HAP-1 (cell line): ENCODE measurements around the gene TMIGD2.

Experiments
- DNase-seq, 2 experiments: peaks; one replicate each; pipeline ENCODE4 v3.0.0-alpha.2; 2016 to 2020; ENCODE audit warnings: low spot score in 2 of 2
- H3K27me3 ChIP-seq: fragments of 250-450 bp; sonication (Bioruptor Pico); 2 replicates; pipeline ENCODE4 v1.5.1; 2020; ENCODE audit warnings: low read depth, mild to moderate bottlenecking, moderate library complexity
- H3K36me3 ChIP-seq: fragments of 250-450 bp; sonication (Bioruptor Pico); replicated peaks from 2 replicates; pipeline ENCODE4 v1.5.1; 2020; ENCODE audit warnings: mild to moderate bottlenecking
- H3K4me1 ChIP-seq: fragments of 250-450 bp; sonication (Bioruptor Pico); 2 replicates; pipeline ENCODE4 v1.5.1; 2020; ENCODE audit warnings: mild to moderate bottlenecking
- H3K4me3 ChIP-seq: fragments of 250-450 bp; sonication (Bioruptor Pico); 2 replicates; pipeline ENCODE4 v1.5.1; 2020; ENCODE audit warnings: mild to moderate bottlenecking, moderate library complexity
- H3K9me3 ChIP-seq: fragments of 250-450 bp; sonication (Bioruptor Pico); 2 replicates; pipeline ENCODE4 v1.5.1; 2020; ENCODE audit warnings: mild to moderate bottlenecking, moderate library complexity
- in situ Hi-C: fragments of 300-500 bp; cut with MboI; formaldehyde crosslinking; loops from 3 replicates; pipeline ENCODE4 v1.14.3; 2020; ENCODE audit warnings: low sequenced_read_pairs, inconsistent platforms, mixed read lengths

The TMIGD2 gene

DNA sequence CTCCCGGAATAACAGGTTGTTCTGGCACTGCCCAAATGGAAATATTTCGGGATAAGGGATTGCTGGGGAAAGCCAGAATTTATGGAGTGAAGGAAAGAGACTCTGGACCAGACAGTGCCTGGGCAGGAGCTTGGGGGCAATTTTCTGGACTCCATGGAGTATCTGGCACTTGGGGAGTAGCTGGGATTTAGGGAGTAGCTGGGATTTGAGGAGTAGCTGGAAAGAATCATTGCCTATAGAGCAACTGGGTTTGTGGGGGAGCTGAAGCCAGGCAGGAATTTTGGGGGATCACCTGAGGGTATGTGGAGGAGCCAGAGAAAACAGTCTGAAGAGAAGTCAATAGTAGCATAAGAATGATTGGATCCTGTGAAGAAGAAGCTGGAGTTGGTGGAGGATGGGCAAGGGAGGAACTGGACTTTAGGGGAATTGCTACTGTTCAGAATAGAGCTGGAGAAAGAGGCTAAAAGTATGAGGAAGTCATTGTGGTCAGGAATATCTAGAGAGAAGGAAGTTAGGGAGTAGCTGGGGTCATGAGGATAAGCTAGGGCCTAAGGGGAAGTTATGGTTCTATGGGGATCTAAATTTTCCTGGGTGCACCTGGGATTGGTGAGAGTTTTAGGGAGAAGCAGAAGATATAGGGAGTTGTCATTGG is 17.0 kb upstream of the TMIGD2 start:
- no peaks in the 10 kb centered on the region for H3K4me1 ChIP-seq
- H3K36me3 ChIP-seq: peaks cover 12% of the 10 kb centered on the region
- no peak overlapping the region for H3K4me3 ChIP-seq
- H3K9me3 ChIP-seq: no peaks in the 10 kb centered on the region
- in situ Hi-C loops: no loop called here
- DNase-seq: no peak
- no peaks in the 10 kb centered on the region for H3K27me3 ChIP-seq

DNA sequence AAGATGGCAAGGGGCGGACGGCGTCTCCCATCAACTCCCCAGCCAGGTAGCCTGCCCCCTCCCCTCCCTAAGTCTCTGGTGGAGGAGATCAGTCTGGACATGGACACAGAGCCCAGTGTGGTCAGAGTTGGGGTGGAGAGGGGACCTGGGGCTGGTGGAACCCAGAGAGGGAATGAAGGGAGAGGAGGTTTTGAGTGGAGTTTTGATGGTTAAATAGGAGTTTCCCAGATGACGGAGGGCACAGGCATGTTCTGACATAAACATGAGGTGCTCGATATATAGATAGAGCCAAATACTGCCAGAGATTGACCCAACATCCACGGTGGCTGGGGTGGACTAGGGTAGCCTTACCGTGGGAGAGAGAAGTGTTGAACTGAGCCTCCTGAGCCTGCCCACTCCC is 16.3 kb upstream of the TMIGD2 start:
- DNase-seq: no peak
- H3K4me3 ChIP-seq: no peak overlapping the region
- no peaks in the 10 kb centered on the region for H3K27me3 ChIP-seq
- H3K36me3 ChIP-seq: peaks cover 12% of the 10 kb centered on the region
- H3K4me1 ChIP-seq: no peaks in the 10 kb centered on the region
- H3K9me3 ChIP-seq: no peaks in the 10 kb centered on the region
- in situ Hi-C loops: no loop called here

DNA sequence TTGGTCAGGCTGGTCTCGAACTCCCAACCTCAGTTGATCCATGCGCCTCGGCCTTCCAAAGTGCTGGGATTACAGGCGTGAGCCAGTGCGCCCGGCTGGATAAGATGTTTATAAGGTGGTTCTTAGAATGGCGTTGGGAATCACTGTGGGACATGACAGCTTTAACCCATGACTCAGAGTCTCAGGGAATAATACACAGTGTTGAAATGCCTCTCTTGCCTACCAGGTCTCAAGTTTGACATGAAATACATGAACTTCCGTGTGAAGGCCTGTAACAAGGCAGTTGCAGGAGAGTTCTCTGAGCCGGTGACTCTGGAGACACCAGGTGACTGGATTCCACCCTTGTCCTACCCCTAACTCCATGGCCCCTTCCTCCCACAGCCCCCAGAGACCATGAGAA is 14.8 kb upstream of the TMIGD2 start:
- H3K27me3 ChIP-seq: no peaks in the 10 kb centered on the region
- H3K4me3 ChIP-seq: no peak overlapping the region
- in situ Hi-C loops: no loop called here
- no peaks in the 10 kb centered on the region for H3K4me1 ChIP-seq
- H3K9me3 ChIP-seq: no peaks in the 10 kb centered on the region
- no peak for DNase-seq
- peaks cover 12% of the 10 kb centered on the region for H3K36me3 ChIP-seq

DNA sequence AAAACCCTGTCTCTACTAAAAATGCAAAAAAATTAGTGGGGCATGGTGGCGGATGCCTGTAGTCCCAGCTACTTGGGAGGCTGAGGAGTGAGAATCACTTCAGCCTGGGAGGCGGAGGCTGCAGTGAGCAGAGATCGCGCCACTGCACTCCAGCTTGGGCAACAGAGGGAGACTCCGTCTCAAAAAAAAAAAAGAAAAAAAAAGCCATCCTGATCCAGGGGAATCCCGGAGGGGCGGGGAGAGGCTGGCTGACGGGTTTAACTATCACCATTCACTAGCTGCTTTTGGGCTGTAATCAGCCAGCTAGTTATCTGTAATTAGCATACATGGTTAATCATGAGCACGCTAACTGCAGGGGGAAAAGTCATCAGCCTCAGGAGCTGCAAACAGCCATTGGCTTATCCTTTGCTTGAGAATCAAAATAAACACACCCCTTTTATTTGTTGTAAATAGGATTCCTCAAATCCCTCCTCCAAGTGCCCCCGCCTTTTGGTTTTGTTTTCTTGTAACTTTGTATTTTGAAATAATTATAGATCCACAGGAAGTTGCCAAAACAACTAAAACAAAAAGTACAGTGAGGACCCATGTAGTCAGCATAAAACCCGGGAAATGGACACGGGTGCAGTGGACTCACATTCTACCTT is 11.8 kb upstream of the TMIGD2 start:
- H3K4me1 ChIP-seq: no peaks in the 10 kb centered on the region
- H3K4me3 ChIP-seq: no peak overlapping the region
- no peak for DNase-seq
- H3K27me3 ChIP-seq: no peaks in the 10 kb centered on the region
- peaks cover 21% of the 10 kb centered on the region for H3K36me3 ChIP-seq
- no peaks in the 10 kb centered on the region for H3K9me3 ChIP-seq
- in situ Hi-C loops: no loop called here

DNA sequence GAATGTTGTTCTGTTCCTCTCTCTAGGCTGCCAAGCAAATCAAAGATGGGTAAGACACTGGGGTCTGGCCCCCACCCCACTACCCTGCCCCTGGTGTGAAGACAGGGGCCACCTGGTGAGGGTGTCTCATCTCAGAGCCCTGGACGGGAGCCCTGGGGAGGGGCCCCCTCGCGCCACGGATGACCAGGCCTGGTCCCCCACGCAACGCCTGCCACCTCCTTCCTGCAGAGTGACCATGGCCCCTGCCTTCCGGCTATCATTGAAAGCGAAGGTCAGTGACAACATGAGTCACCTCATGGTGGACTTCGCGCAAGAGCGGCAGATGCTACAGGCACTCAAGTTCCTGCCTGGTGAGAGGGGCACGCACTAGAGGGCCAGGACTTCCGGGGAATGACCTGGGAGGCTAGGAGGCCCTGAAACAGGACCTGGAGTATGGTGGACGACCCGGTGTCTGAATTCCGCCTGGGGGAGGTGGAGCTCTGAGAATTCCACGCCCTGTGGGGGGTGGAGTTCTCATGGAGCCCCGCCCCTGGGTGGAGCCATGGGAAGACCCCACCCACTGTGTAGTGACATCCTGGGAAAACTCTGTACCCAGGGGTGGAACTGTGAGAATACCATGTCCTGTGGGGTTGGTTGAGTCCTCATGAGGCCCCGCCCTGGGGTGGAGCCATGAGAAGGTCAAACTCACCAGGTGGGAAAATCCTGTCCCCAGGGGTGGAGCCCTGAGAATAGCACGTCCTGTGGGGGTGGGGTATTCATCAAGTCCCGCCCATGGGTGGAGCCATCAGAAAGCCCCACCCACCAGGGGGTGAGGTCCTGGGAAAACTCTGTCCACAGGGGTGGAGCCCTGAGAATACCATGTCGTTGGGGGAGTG is 8.3 kb upstream of the TMIGD2 start:
- in situ Hi-C loops: no loop called here
- H3K4me1 ChIP-seq: no peaks in the 10 kb centered on the region
- H3K9me3 ChIP-seq: no peaks in the 10 kb centered on the region
- no peaks in the 10 kb centered on the region for H3K27me3 ChIP-seq
- peak in 1 of 2 experiments; percentile 61 for DNase-seq
- no peak overlapping the region for H3K4me3 ChIP-seq
- peaks cover 13% of the 10 kb centered on the region for H3K36me3 ChIP-seq

DNA sequence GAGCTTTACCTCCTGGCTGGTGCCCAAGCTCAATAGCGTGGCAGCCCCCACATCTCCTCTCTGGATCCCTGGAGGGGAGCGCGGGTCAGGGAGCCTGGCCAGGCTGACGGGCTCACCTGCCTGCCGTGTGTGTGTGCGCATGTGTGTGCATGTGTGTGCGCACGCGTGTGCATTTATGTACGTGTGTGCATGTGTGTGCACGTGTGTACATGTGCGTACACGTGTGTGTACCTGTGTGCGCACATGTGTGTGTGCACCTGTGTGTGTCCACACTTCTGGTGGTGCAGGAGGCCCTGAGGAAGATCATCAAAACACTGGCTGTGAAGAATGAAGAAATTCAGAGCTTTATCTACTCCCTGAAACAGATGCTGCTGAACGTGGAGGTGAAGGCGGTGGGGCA is 3.5 kb upstream of the TMIGD2 start:
- Histone ChIP-seq H3K4me3 (no peak overlapping the region), H3K27me3 (no peaks in the 10 kb centered on the region), H3K9me3 (no peaks in the 10 kb centered on the region), H3K36me3 (peaks cover 10% of the 10 kb centered on the region), H3K4me1 (no peaks in the 10 kb centered on the region)
- DNase-seq: no peak
- in situ Hi-C loops: no loop called here

DNA sequence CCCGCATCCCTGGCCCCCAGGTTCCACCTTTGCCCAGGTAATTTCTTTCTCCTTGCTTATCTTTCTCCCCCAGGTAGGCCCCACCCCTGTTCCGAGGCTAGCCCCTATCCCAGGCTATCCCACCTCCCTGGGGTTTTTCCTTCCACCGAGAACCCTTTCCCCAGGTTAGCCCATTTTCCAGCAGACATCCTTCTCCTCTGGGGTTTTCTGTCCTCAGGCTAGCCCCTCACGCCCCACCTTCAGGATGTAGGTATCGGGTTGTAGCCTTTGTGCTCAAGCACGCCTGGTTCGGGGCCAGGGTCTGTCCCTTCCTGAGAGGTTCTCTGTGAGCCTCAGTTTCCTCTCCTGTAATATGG is 3.0 kb upstream of the TMIGD2 start:
- Histone ChIP-seq H3K4me3 (peak overlapping the region; percentile 12; the same call in 1 of the 2 replicates), H3K4me1 (no peaks in the 10 kb centered on the region), H3K36me3 (peaks cover 6% of the 10 kb centered on the region), H3K27me3 (no peaks in the 10 kb centered on the region), H3K9me3 (no peaks in the 10 kb centered on the region)
- no peak for DNase-seq
- in situ Hi-C loops: no loop called here

DNA sequence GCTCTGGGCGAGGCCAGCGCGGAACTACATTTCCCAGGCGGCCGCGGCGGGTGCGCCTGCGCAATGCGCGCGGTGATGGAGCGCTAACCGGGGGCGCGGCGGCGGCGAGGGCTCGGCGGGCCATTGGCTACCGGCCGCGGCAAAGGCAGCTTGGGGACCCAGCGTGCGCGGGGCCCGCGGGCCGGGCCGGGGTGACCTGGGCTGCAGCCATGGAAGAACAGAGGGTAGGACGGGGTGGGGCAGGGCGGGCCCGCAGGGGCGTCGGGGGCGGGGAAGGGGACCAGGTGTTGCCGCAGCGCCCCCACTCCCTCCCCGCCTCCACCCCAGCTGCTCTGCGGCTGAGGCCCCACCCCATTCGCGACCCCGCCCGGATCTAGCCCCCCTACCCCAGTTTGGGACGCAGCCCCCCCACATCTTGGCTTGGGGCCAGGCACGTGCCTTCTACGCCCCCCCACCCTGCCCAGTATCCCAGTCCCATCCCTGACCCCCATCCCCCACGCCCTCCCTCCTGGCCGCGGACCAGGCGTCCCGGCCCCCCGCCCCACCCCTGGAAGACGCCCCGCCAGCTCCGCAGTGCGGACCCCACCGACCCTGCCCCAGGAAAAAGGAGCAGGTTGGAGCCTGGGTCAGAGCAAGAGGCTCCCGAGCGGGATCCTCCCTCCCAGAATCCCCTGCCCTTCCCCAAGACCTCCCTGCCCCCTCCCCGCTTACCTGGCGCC is 2.5 kb upstream of the TMIGD2 start, which contains the start of gene FSD1:
Gene FSD1, plus strand, starts transcription at position 61 of the 719 bp plus-strand sequence. Its CDS starts 149 bp downstream, at position 210.
- Histone ChIP-seq H3K4me3 (peak within 1 kb of the TSS; percentile 32), H3K4me1 (no peaks in the 10 kb centered on the region), H3K9me3 (no peaks in the 10 kb centered on the region), H3K27me3 (no peaks in the 10 kb centered on the region), H3K36me3 (peaks cover 4% of the 10 kb centered on the region)
- peak; percentile 68 to 88 for DNase-seq
- in situ Hi-C loops: no loop called here

DNA sequence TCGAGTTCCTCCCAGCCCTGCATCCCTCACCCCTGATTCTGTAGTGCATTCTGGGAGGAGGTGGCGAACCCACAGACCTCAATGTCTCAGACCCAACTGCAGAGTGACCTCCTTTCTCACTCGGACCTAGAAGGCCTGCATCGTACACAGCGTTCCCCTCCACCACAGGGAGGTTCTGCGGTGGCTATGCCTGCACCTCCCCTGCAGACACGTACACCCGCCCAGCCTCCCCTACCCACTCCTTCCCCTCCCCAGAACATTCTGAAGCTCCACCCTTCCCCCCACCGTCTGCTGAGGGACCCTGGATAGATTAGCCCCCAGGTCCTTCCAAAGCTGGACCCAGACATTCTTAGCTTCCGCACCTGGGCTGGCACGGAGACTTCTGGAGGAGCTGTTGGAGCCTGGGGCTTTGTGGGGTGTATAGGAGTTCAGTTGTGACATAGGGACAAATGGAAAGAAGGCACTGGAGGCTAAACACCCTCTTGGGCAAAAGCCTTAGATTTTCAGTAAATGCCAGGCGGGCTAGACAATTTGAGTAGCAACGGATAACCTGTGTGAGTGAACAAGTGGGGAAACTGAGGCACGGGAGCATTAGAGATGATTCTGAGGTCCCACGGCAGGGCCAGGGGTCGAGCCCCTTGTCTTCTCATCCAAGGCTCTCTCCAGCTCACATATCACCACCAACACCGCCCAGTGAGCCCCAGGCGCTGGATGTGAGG is 1.8 kb upstream of the TMIGD2 start:
- no peaks in the 10 kb centered on the region for H3K27me3 ChIP-seq
- peak overlapping the region; percentile 32 for H3K4me3 ChIP-seq
- H3K36me3 ChIP-seq: peaks cover 4% of the 10 kb centered on the region
- DNase-seq: no peak
- no peaks in the 10 kb centered on the region for H3K4me1 ChIP-seq
- in situ Hi-C loops: no loop called here
- H3K9me3 ChIP-seq: no peaks in the 10 kb centered on the region

DNA sequence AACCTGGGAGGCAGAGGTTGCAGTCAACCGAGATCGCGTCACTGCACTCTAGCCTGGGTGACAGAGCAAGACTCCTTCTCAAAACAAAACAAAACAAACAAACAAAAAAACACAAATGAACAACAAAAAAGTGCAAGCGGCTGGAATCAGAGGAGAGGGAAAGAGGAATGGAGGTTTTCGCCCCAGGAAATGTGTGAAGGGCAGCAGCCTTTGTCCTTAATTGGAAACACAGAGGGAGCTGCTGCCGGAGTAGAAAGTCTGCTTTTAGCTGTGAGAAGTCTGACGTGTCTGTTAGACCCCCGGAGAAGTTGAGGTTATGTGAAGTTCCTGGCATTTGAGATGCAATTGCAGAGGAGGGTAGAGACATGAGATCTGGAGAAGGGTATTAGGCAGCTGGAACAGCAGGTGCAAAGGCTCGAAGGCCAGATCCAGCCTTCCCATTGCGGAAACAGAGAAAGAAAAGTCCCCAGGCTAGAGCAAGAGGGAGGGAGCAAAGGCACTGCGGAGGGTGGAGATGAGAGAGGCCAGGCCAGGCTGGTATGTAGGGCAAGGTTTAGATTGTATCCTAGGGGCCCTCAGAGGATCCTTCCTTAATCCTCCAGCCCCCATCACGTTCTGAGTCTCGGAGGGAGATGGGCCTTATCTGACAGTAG is 473 bp downstream of the TMIGD2 start:
- Histone ChIP-seq H3K27me3 (no peaks in the 10 kb centered on the region), H3K4me3 (no peak overlapping the region), H3K4me1 (no peaks in the 10 kb centered on the region), H3K9me3 (no peaks in the 10 kb centered on the region), H3K36me3 (no peaks in the 10 kb centered on the region)
- in situ Hi-C loops: no loop called here
- no peak for DNase-seq

DNA sequence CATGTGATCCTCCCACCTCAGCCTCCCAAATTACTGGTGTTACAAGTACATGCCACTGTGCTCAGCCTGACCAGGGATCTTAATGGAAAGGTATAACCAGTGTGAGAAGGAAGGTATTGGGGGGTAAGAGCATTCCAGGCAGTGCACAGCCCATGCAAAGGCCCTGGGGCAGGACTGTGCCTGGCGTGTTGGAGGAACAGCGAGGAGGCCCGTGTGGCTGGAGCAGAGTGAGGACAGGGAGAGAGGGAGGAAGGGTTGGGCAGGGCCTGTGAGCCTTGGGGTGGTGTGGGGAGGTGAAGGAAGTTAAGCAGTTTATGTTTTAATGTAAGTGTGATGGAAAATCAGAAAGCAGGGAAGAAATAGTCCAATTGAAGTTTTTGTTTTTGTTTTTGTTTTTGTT is 1.6 kb downstream of the TMIGD2 start:
- Histone ChIP-seq H3K4me1 (no peaks in the 10 kb centered on the region), H3K36me3 (no peaks in the 10 kb centered on the region)
- in situ Hi-C loops: no loop called here

DNA sequence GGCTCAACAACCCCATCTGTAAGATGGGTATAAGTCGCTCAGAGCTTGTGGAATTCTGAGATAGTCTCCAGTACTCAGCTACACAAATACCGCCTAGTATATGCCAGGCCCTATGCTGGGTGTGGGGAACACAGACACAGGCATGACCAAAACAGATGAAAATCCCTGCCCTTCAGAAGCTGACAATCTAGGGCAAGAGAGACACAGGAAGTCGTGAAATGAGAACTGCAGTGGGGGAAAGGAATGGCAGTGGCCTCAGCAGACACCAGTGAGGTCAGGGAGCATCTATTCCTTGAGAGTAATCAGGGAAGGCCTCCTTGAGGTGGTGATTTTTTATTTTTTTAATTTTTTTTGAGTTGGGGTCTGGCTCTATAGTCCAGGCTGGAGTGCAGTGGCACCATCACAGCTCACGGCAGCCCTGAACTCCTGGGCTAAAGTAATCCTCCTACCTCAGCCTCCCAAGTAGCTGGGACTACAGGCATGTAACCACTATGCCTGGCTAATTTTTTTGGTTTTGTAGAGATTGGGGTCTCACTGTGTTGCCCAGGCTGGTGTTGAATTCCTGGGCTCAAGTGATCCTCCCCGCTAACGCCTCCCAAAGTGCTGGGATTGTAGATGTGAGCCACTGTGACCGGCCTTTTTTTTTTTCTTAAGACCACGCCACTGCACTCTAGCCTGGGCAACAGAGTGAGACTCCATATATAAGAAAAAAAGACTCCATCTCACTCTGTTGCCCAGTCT is 3.2 kb downstream of the TMIGD2 start:
- H3K4me1 ChIP-seq: no peaks in the 10 kb centered on the region
- in situ Hi-C loops: no loop called here

More for the DNA sequence above, 1.6 kb downstream of the TMIGD2 start:
- Histone ChIP-seq H3K4me3 (no peak overlapping the region), H3K9me3 (no peaks in the 10 kb centered on the region), H3K27me3 (no peaks in the 10 kb centered on the region)
- DNase-seq: no peak

More for the DNA sequence above, 3.2 kb downstream of the TMIGD2 start:
- Histone ChIP-seq H3K4me3 (no peak overlapping the region), H3K36me3 (no peaks in the 10 kb centered on the region), H3K27me3 (no peaks in the 10 kb centered on the region), H3K9me3 (no peaks in the 10 kb centered on the region)
- DNase-seq: no peak
